Measurements from ENCODE around the gene IL12B. TPM values are rescaled to one million over a fixed set of nuclear protein-coding genes. Genes with fewer than 3 reads are reported as not detected.
"Not testable (repeated sequence)": the region's sequence is repeated elsewhere in the genome, so short reads cannot be mapped to it uniquely, and the experiment has no call there.

Gene IL12B
- polyA plus RNA-seq, 4 donors = 0.05 to 0.09 (median 0.06) TPM; not detected in 1

DNA sequence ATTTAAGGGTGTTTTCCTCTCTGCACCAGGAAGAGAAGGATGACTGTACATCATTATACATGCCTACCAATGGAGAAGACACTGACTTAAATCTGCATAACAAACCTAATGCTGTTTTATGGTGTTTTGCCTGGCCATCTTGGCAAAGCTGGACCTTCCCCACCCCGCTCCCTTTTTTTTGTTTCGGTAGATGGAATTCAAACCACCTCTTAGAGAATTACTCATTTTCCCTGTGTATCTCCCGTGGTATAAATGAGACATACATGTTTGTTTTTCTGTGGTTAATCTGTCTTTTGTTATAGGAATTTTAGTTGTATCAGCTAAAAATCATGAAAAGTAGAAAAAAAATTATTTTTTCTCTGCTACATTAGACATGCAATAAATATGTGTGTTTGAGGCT is 28.8 kb downstream of the IL12B start:
- DNase-seq (ENCODE audit: low read depth in 4 of 4, low spot score in 2 of 4) = no peak

DNA sequence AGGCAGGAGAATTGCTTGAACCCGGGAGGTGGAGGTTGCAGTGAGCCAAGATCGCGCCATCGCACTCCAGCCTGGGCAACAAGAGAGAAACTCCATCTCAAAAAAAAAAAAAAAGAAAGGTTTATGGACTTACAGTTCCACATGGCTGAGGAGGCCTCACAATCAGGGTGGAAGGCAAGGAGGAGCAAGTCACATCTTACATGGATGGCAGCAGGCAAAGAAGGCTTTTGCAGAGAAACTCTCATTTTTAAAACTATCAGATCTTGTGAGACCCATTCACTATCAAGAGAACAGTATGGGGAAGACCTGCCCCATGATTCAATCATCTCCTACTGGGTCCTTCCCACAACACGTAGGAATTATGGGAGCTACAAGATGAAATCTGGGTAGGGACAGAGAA is 33.0 kb downstream of the IL12B start:
- DNase-seq (ENCODE audit: low read depth in 4 of 4, low spot score in 2 of 4) = not testable (repeated sequence)

DNA sequence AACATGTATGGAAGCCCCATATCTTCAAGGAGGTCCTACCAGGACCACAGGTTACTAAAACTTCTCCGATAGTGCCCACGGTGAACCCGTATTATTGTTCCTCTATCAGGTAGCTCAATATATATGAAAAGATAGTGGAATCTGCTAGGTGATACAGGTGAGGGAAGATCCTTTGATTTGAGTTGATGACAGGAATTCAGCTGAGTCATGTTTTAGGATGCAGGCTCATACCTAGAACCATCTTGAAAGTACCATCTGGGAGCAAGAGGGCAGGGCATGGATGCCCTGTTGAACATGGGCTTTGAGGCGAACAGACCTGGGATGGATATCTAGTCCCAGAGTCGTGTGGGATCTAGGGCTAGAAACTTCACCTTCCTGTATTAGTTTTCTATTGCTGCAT is 35.4 kb downstream of the IL12B start:
- no peak for DNase-seq (ENCODE audit: low read depth in 4 of 4, low spot score in 2 of 4)

DNA sequence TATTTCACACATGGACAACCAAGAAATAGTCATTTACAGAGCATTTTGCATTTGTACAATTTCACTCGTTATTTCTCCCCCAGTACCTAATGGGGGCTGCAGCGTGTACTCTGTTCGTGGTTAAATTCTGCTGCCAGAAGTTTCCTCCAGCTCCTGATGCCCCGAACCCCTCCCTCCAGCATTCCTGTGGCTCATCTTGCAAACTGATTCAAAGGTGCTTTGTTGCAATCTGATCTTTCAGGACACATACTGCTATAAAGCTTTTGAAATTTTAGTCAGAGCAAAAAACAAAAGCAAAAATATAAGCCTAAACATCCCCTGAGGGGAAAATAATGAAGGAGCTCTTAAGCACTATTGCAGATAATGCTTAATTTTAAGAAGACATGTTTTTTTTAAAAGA is 39.5 kb downstream of the IL12B start:
- no peak for DNase-seq (ENCODE audit: low read depth in 4 of 4, low spot score in 2 of 4)

DNA sequence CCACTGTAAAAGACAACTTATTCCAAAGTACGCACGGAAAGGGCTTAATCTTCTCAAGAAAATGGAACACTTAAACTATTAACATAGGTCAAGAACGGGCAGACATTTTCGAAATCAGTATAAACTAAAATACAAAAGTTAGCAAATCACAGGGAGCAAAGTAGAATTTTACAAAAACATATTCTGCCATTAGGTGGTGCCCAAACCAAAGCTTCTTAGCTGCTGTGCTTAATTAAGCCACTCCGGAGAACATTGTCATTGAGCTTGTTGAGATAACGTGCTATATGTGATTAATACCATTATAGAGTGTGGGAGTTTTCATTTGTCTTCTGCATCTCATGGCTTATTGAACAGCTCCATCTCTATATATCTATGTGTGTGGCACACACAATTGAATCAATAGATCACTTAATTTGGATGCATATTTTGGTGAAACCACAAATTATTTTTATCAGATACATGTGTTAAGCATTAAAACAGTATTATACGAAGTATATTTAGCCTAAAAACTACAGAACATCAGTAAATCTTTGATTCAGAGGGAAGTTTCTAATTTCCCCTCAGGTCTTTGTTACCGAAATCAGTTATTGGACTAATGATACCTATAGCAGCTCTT is 43.8 kb downstream of the IL12B start:
- no peak for DNase-seq (ENCODE audit: low read depth in 4 of 4, low spot score in 2 of 4)

DNA sequence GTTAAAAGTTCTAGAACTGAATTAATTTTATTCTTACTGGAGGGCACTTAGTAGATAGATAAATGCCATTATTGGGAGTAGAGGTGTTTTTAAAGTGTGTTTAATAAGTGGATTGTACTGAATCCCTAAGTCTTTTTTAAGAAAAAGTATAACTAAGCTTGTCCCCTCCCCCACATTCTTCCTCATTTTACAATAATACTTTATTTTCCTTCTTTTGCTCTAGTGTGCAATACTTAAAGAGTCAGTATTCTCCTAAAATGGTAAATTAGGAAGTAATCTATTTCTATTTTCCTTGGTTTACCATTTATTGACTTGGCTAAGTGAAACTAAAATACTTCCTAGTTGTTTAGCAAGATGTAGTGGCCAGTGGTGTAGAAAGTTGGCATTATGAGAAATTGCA is 55.6 kb downstream of the IL12B start:
- no peak for DNase-seq (ENCODE audit: low read depth in 4 of 4, low spot score in 2 of 4)

DNA sequence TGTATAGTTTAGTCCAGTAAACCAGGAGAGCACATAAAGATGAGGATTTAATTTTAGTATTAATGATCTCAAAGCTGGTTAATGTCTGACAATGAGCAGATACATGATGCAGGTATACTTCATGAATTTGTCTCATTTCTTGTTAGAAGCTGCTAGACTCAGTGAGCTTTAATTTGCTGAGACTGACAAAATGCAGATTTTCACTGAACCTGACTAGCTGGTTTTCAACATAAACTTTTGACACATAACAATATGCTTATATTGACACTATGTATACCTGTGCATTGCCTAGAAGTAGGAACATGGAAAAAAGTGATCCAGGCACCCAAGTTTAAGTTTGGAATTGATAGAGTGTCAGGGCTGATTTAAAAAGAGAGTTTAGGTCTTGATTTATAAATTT is 56.4 kb downstream of the IL12B start:
- DNase-seq (ENCODE audit: low read depth in 4 of 4, low spot score in 2 of 4) = no peak

DNA sequence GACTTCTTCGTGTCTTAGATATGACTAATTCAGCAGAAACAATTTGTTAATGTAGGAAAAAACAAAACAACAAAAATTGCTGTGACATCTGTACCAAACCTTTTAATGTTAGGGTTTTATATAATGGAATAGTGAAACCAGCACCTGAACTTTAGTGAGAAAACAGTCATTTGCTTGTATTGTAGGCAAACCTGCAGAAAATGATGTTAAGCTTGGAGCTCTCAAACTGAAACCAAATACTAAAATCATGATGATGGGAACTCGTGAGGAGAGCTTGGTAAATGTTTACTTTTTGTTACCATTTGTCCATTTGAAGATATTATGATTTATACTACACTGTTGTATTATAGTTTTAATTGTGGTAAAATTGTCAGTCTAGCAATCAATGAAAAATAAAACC is 60.6 kb downstream of the IL12B start:
- DNase-seq (ENCODE audit: low read depth in 4 of 4, low spot score in 2 of 4) = no peak

DNA sequence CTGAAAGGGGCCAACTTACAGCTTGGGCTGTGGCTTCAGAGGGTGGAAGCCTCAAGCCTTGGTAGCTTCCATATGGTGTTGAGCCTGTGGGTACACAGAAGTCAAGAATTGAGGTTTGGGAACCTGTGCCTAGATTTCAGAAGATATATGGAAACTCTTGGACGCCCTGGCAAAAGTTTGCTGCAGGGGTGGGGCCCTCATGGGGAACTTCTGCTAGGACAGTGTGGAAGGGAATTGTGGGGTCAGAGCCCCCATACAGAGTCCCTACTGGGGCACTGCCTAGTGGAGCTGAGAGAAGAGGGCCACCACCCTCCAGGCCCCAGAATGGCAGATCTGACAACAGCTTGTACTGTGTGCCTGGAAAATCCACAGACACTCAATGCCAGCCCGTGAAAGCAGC is 63.5 kb downstream of the IL12B start:
- DNase-seq (ENCODE audit: low read depth in 4 of 4, low spot score in 2 of 4) = not testable (repeated sequence)

Other genes starting within 250 kb of the IL12B start
- gene EBF1, start 230.6 kb downstream of the IL12B start, polyA plus RNA-seq (ENCODE audit: insufficient read length in 4 of 4) = 10 to 100 TPM; 17.1 to 26.8 (median 19.3) TPM
- 100 to 1,000 TPM in 2 of 4 donors, 10 to 100 TPM in 2; 88.7 to 111 (median 102) TPM for gene RNF145, start 120.9 kb downstream of the IL12B start, polyA plus RNA-seq (ENCODE audit: insufficient read length in 4 of 4)
- gene UBLCP1, start 67.2 kb downstream of the IL12B start, polyA plus RNA-seq (ENCODE audit: insufficient read length in 4 of 4) = 10 to 100 TPM; 37.7 to 51.3 (median 42.7) TPM